PC-3 (cell line): ENCODE results near the gene PPP1R36.

Experiments
- CTCF ChIP-seq: fragments of 300-600 bp; sonication (generic); conservative IDR thresholded peaks from 2 replicates; pipeline ENCODE4 v1.5.1; 2017; ENCODE audit warnings: antibody characterized with exemption, low read depth, mild to moderate bottlenecking, low read length
- EZH2 ChIP-seq: fragments of 300-600 bp; sonication (generic); IDR thresholded peaks from one replicate; pipeline ENCODE4 v1.6.1; 2017; ENCODE audit warnings: antibody characterized with exemption, mild to moderate bottlenecking, low read length; ENCODE audit not compliant: unreplicated experiment
- EZH2phosphoT487 ChIP-seq: fragments of 300-600 bp; sonication (generic); IDR thresholded peaks from 2 replicates; pipeline ENCODE4 v1.6.1; 2018; ENCODE audit warnings: mild to moderate bottlenecking, antibody characterized with exemption, low read length, borderline replicate concordance

GRCh38 chr14:64577211-64577610, 27.4 kb downstream of the PPP1R36 start:
- TF ChIP-seq CTCF (no peak), EZH2phosphoT487 (no peak), EZH2 (no peak)
